ENCODE results near the gene ACLY. TPM values are rescaled to one million over a fixed set of nuclear protein-coding genes. Genes with fewer than 3 reads are reported as not detected.

The ACLY gene
- total RNA-seq, 1 donor from 2014 or later, result 326 TPM

DNA sequence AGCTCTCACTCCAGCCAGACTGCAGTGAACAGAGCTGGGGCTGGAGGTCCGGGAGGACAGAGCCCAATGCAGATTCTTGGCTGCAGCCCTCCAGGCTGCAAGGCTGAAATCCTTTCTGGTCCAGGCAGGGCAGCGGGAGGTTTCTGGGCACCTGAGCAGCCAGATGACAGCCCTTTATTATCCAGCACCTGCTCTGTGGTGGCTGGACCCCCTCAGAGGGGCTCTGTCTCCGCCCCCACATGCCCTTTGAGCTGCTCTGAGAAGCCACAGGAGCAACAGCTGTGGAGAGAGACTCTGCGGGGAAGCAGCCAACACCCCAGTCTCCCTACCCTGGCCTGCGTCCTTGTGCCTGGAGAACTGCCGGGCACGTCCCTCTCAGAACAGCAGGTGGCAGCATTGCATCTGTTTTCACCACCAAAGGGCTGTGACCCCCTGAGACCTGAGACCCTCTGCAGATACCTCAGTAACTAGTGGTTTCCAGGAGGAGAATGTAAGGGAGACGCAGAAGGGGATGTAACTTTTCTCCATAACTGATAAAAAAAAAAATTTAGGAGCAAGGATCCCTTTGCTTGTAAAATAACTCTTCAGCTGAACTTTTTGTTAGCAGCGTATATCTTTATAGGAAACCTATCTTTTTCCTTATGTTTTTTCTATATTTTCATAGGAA lies 44.1 kb upstream of the ACLY start:
- Mint-ChIP-seq H3K4me3 (ENCODE audit: unreplicated experiment) (no peak overlapping the region), H3K27me3 (ENCODE audit: low read depth, unreplicated experiment) (peaks cover 3% of the 10 kb centered on the region), H3K9me3 (ENCODE audit: unreplicated experiment) (no peaks in the 10 kb centered on the region), H3K27ac (ENCODE audit: unreplicated experiment) (peak overlapping the region; percentile 7), H3K4me1 (ENCODE audit: low read depth, unreplicated experiment) (peaks cover 18% of the 10 kb centered on the region), H3K36me3 (ENCODE audit: low read depth, unreplicated experiment) (peaks cover 3% of the 10 kb centered on the region)
- Histone ChIP-seq H3K79me2 (ENCODE audit: insufficient read depth, low read length) (peaks cover 13% of the 10 kb centered on the region), H3K9ac (ENCODE audit: low read length) (no peak overlapping the region), H3K4me2 (ENCODE audit: low read length) (no peak overlapping the region), H4K20me1 (ENCODE audit: insufficient read depth, low read length) (peaks cover 6% of the 10 kb centered on the region), H3K27ac (ENCODE audit: low read depth, low read length) (no peak overlapping the region), H2AFZ (ENCODE audit: low read depth, low read length) (no peak overlapping the region), H3K9me3 (ENCODE audit: insufficient read depth, low read depth, low read length) (no peaks in the 10 kb centered on the region), H3K4me1 (ENCODE audit: insufficient read depth, low read length) (peaks cover 25% of the 10 kb centered on the region), H3K27me3 (ENCODE audit: insufficient read depth, low read length) (no peaks in the 10 kb centered on the region), H3K36me3 (ENCODE audit: insufficient read depth, low read length) (no peaks in the 10 kb centered on the region), H3K4me3 (ENCODE audit: insufficient read depth, low read depth, low read length) (no peak overlapping the region)
- TF ChIP-seq, protein P1, sequence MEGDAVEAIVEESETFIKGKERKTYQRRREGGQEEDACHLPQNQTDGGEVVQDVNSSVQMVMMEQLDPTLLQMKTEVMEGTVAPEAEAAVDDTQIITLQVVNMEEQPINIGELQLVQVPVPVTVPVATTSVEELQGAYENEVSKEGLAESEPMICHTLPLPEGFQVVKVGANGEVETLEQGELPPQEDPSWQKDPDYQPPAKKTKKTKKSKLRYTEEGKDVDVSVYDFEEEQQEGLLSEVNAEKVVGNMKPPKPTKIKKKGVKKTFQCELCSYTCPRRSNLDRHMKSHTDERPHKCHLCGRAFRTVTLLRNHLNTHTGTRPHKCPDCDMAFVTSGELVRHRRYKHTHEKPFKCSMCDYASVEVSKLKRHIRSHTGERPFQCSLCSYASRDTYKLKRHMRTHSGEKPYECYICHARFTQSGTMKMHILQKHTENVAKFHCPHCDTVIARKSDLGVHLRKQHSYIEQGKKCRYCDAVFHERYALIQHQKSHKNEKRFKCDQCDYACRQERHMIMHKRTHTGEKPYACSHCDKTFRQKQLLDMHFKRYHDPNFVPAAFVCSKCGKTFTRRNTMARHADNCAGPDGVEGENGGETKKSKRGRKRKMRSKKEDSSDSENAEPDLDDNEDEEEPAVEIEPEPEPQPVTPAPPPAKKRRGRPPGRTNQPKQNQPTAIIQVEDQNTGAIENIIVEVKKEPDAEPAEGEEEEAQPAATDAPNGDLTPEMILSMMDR (IDR thresholded peaks at IDR 0.05; ENCODE audit: insufficient read depth, low read depth, low read length), result peak; percentile 81
- TF ChIP-seq EZH2 (IDR thresholded peaks at IDR 0.05; ENCODE audit: insufficient read depth, low read length), result no peak
- DNase-seq (ENCODE audit: low read depth), result peak; percentile 17
- no peak for FAIRE-seq

DNA sequence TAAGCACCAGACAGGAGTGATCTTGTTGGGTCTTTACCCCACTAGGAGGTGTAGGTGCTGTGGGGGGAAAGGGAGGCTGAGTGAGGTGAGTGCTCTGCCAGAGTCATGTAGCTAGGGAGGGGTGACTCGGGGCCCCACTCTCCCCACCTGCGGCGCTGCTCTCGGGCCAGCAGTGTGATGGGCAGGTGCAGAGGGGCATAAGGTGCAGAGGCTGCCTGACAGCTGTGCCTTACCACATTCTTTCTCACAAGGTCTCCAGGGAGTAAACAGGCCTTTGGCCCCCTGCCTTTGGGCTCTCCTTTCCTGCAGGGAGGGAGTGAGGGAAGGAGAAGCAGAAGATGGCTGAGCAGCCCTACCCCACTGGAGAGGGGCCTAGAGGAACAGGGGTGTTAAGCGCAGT lies 43.4 kb upstream of the ACLY start:
- Histone ChIP-seq H3K27ac (ENCODE audit: low read depth, low read length) (no peak overlapping the region), H3K79me2 (ENCODE audit: insufficient read depth, low read length) (peaks cover 5% of the 10 kb centered on the region), H3K4me2 (ENCODE audit: low read length) (no peak overlapping the region), H3K27me3 (ENCODE audit: insufficient read depth, low read length) (no peaks in the 10 kb centered on the region), H2AFZ (ENCODE audit: low read depth, low read length) (no peak overlapping the region), H3K36me3 (ENCODE audit: insufficient read depth, low read length) (no peaks in the 10 kb centered on the region), H3K4me3 (ENCODE audit: insufficient read depth, low read depth, low read length) (no peak overlapping the region), H3K4me1 (ENCODE audit: insufficient read depth, low read length) (peaks cover 24% of the 10 kb centered on the region), H4K20me1 (ENCODE audit: insufficient read depth, low read length) (no peaks in the 10 kb centered on the region), H3K9ac (ENCODE audit: low read length) (no peak overlapping the region), H3K9me3 (ENCODE audit: insufficient read depth, low read depth, low read length) (no peaks in the 10 kb centered on the region)
- no peak overlapping the region for H3K27ac Mint-ChIP-seq (ENCODE audit: unreplicated experiment)
- no peaks in the 10 kb centered on the region for H3K36me3 Mint-ChIP-seq (ENCODE audit: low read depth, unreplicated experiment)
- TF ChIP-seq EZH2 (IDR thresholded peaks at IDR 0.05; ENCODE audit: insufficient read depth, low read length), result no peak
- TF ChIP-seq, protein P1 (IDR thresholded peaks at IDR 0.05; ENCODE audit: insufficient read depth, low read depth, low read length), result no peak
- no peak overlapping the region for H3K4me3 Mint-ChIP-seq (ENCODE audit: unreplicated experiment)
- no peak for FAIRE-seq
- peaks cover 23% of the 10 kb centered on the region for H3K4me1 Mint-ChIP-seq (ENCODE audit: low read depth, unreplicated experiment)
- H3K27me3 Mint-ChIP-seq (ENCODE audit: low read depth, unreplicated experiment), result peaks cover 3% of the 10 kb centered on the region
- no peak for DNase-seq (ENCODE audit: low read depth)
- H3K9me3 Mint-ChIP-seq (ENCODE audit: unreplicated experiment), result no peaks in the 10 kb centered on the region

Data from astrocyte (in vitro differentiated cells and primary cell).